ENCODE results near the gene ZC3H7A.

The ZC3H7A gene

GRCh38 chr16:11762431-11762830, 34.6 kb downstream of the ZC3H7A start:
- no peak for TF ChIP-seq ZNF274 (IDR thresholded peaks at IDR 0.05; ENCODE audit: low read depth, low read length)
- H3K4me3 ChIP-seq (ENCODE audit: low read length) = no peak overlapping the region

GRCh38 chr16:11759997-11760396, 37.1 kb downstream of the ZC3H7A start:
- no peak for TF ChIP-seq ZNF274 (IDR thresholded peaks at IDR 0.05; ENCODE audit: low read depth, low read length)
- no peak overlapping the region for H3K4me3 ChIP-seq (ENCODE audit: low read length)

DNA sequence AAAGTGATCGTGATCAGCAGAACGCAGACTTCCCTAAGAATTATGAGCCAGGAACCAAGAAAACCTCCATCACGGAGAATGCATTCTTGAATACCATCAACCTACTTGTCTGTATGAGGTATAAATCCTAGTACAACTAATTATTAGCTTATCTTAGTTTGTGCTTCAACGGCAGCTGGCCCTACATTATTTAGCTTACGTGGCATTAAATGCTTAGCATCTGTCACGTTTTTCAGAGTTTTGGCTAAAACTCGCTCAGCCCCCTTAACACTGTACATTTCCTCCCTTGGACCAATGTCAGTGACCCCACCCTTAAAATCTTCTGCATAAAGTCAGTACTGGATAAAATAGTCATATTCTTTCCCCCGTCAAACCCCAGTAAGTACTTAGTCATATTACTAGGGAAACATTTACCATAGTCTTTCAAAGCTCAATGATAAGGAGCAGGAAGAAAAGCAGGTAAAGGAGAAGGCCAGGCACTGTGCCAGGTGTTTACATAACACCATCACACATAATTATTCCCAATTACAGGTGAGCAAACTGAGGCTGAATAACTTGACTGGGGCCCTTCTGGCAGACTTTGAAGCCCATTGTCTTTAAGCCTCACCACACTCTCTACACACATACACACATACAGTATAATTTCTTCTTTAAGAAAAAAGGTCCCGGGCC, 37.8 kb downstream of the ZC3H7A start:
- TF ChIP-seq ZNF274 (IDR thresholded peaks at IDR 0.05; ENCODE audit: low read depth, low read length) = no peak
- H3K4me3 ChIP-seq (ENCODE audit: low read length) = no peak overlapping the region

- no peak for TF ChIP-seq ZNF274 (IDR thresholded peaks at IDR 0.05; ENCODE audit: low read depth, low read length)
Observed at GRCh38 chr16:11757671-11758545, 39.1 kb downstream of the ZC3H7A start.

GRCh38 chr16:11756248-11756647, 40.8 kb downstream of the ZC3H7A start:
- TF ChIP-seq ZNF274 (IDR thresholded peaks at IDR 0.05; ENCODE audit: low read depth, low read length) = no peak
- H3K4me3 ChIP-seq (ENCODE audit: low read length) = no peak overlapping the region

More at GRCh38 chr16:11757671-11758545, 39.1 kb downstream of the ZC3H7A start:
- no peak overlapping the region for H3K4me3 ChIP-seq (ENCODE audit: low read length)

GRCh38 chr16:11755022-11755760, 41.9 kb downstream of the ZC3H7A start:
- no peak for TF ChIP-seq ZNF274 (IDR thresholded peaks at IDR 0.05; ENCODE audit: low read depth, low read length)
- no peak overlapping the region for H3K4me3 ChIP-seq (ENCODE audit: low read length)

DNA sequence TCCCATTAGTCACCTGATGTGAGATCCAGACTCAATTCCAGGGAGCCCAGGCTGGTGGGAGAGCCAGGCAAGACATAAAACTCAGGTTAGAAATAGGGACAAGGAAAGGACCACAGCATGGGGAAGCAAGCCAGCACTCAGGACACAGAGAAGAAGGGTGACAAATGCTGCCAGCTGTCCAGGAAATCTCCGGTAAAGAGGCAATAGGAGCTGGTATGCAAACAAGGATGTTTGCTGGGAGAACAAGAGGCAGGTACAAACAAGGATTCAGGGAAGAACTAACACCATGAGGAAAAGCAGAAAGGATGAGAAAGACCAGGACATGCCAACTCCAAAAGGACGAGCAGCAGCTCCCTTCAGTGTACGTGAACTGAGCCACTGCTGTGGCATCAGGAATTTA, 44.2 kb downstream of the ZC3H7A start:
- H3K4me3 ChIP-seq (ENCODE audit: low read length) = no peak overlapping the region
- no peak for TF ChIP-seq ZNF274 (IDR thresholded peaks at IDR 0.05; ENCODE audit: low read depth, low read length)

DNA sequence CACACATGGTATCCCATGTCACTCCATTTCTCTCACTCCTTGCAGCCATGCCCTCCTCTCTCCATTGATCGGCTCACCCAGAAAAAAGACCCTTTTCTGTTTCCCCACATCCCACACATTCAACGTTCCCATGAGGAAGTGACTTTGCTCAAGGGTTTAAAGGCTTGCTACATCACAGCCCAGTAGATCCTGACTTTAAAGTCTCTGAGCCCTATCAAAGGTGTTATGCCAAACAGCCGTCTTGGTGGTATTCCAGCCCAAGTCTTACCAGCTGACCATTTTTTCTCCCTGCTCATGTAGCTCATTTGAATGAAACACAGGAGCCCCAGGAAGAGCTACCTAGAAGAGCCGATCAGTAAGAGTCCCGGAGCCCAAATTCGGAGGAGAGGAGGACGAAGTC, 47.0 kb downstream of the ZC3H7A start:
- H3K4me3 ChIP-seq (ENCODE audit: low read length) = no peak overlapping the region
- no peak for TF ChIP-seq ZNF274 (IDR thresholded peaks at IDR 0.05; ENCODE audit: low read depth, low read length)

GRCh38 chr16:11748404-11749254, 48.4 kb downstream of the ZC3H7A start:
- TF ChIP-seq ZNF274 (IDR thresholded peaks at IDR 0.05; ENCODE audit: low read depth, low read length) = no peak
- H3K4me3 ChIP-seq (ENCODE audit: low read length) = no peak overlapping the region

DNA sequence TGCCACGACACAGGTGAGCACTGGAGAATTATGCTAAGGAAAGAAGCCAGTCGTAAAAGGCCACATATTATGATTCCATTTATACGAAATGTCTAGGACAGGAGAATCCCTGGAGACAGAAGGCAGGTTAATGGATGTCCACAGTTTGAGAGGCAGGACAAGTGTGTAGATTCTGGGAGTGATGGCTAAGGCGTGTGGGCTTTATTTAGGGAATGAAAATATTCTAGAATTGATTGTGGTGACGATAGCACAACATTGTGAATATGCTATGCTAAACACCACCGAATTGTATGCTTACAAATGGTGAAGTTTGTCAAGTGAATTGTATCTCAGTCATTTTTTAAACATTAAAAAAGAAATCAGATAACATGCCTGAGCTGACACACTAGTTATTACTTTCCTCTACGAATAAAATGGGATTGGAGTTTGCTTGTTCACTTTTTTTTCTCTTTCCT, 49.1 kb downstream of the ZC3H7A start:
- no peak overlapping the region for H3K4me3 ChIP-seq (ENCODE audit: low read length)
- no peak for TF ChIP-seq ZNF274 (IDR thresholded peaks at IDR 0.05; ENCODE audit: low read depth, low read length)

DNA sequence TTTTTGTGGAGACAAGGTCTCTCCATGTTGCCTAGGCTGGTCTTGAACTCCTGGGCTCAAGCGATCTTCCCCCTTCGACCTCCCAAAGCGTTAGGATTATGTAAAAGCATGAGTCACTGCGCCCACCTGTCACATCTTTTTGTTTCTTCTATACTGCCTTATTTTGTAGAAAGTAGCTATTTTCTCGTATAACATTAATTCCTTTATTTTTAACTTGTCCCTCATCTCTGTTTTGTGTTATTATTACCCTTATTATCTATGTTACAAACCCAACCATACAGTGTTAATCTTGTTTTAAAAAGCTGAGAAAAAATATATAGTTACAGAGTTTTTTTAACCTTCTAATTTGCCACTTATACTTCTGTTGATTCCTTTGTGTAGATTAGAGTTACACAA, 53.0 kb downstream of the ZC3H7A start:
- no peak for TF ChIP-seq ZNF274 (IDR thresholded peaks at IDR 0.05; ENCODE audit: low read depth, low read length)
- H3K4me3 ChIP-seq (ENCODE audit: low read length) = no peak overlapping the region

GRCh38 chr16:11743308-11744074, 53.6 kb downstream of the ZC3H7A start:
- H3K4me3 ChIP-seq (ENCODE audit: low read length) = peak overlapping the region; percentile 55; the same call in 1 of the 2 replicates
- TF ChIP-seq ZNF274 (IDR thresholded peaks at IDR 0.05; ENCODE audit: low read depth, low read length) = no peak

Measured in GM08714 (cell line).